SK-N-SH (cell line): Measurements from ENCODE around the gene PGS1. TPM values are rescaled to one million over a fixed set of nuclear protein-coding genes. Genes with fewer than 3 reads are reported as not detected.

Experiments used
- CTCF ChIA-PET: fragments of 300-600, 350-600 bp; formaldehyde crosslinking; extraction: SDS; loops from one replicate; lab custom pipeline; 2021; lab: Yijun Ruan, JAX
- POLR2A ChIA-PET: fragments of 350-600 bp; sonication (Branson Sonifier 250); formaldehyde crosslinking; extraction: SDS; loops from one replicate; lab custom pipeline; 2020; ENCODE audit warnings: antibody characterized with exemption, inconsistent platforms; lab: Yijun Ruan, JAX
- DNase-seq: peaks from one replicate; pipeline ENCODE4 v3.0.0; 2012
- H2AFZ ChIP-seq: fragments of 200-600 bp; sonication (generic); 2 replicates; pipeline ENCODE4 v1.8.1; 2016; ENCODE audit warnings: antibody characterized with exemption, mild to moderate bottlenecking, low read depth
- H3F3A ChIP-seq: fragments of 200-600 bp; sonication (generic); replicated peaks from 2 replicates; pipeline ENCODE3; 2016; ENCODE audit warnings: antibody characterized with exemption, mild to moderate bottlenecking; ENCODE audit not compliant: insufficient read depth
- H3K27ac ChIP-seq, 2 experiments: fragments of 200-500 bp in 1 of 2; fragments of 200-600 bp in 1 of 2; sonication (Bioruptor generic) in 1 of 2; sonication (generic), shearing (Covaris generic) in 1 of 2; 2 replicates each; pipeline versions ENCODE4 v1.5.1 to v1.6.1; 2014 to 2016; ENCODE audit warnings: low read depth in 2 of 2, inconsistent platforms in 1 of 2, low read length in 1 of 2, mild to moderate bottlenecking in 1 of 2, mixed read lengths in 1 of 2
- H3K27me3 ChIP-seq: fragments of 200-600 bp; sonication (generic), shearing (Covaris generic); 2 replicates; pipeline ENCODE4 v1.6.1; 2016; ENCODE audit warnings: mixed run types; ENCODE audit not compliant: insufficient read depth
- H3K36me3 ChIP-seq, 2 experiments: fragments of 200-500 bp in 1 of 2; fragments of 200-600 bp in 1 of 2; sonication (Bioruptor generic) in 1 of 2; sonication (generic) in 1 of 2; replicated peaks in 1 of 2; 2 replicates each; pipeline versions ENCODE3 to v1.5.1; 2014 to 2016; ENCODE audit warnings: low read length in 1 of 2, mild to moderate bottlenecking in 1 of 2; ENCODE audit not compliant: insufficient read depth in 2 of 2, control insufficient read depth in 1 of 2
- H3K4me1 ChIP-seq, 2 experiments: fragments of 200-500 bp in 1 of 2; fragments of 200-600 bp in 1 of 2; sonication (Bioruptor generic) in 1 of 2; sonication (generic), shearing (Covaris generic) in 1 of 2; 2 replicates each; pipeline versions ENCODE4 v1.5.1 to v1.6.1; 2014 to 2016; ENCODE audit warnings: low read depth in 1 of 2, low read length in 1 of 2, mixed run types in 1 of 2; ENCODE audit not compliant: insufficient read depth in 2 of 2, control insufficient read depth in 1 of 2
- H3K4me2 ChIP-seq: fragments of 200-600 bp; sonication (generic), shearing (Covaris generic); 2 replicates; pipeline ENCODE4 v1.6.1; 2017; ENCODE audit warnings: mixed run types
- H3K4me3 ChIP-seq, 2 experiments: fragments of 200-500 bp in 1 of 2; fragments of 200-600 bp in 1 of 2; sonication (Bioruptor generic) in 1 of 2; sonication (generic), shearing (Covaris generic) in 1 of 2; 2 replicates each; pipeline versions ENCODE4 v1.5.1 to v1.8.1; 2014 to 2016; ENCODE audit warnings: low read depth in 2 of 2, inconsistent platforms in 1 of 2, low read length in 1 of 2, mild to moderate bottlenecking in 1 of 2, mixed read lengths in 1 of 2, moderate library complexity in 1 of 2
- H3K79me2 ChIP-seq: fragments of 200-600 bp; sonication (generic); 2 replicates; pipeline ENCODE4 v1.8.1; 2017; ENCODE audit warnings: mild to moderate bottlenecking; ENCODE audit not compliant: insufficient read depth
- H3K9ac ChIP-seq: fragments of 200-600 bp; sonication (generic); 2 replicates; pipeline ENCODE4 v1.6.1; 2017; ENCODE audit warnings: mixed run types
- H3K9me2 ChIP-seq: fragments of 200-600 bp; sonication (generic); 2 replicates; pipeline ENCODE4 v1.6.1; 2017; ENCODE audit warnings: mixed run types
- H3K9me3 ChIP-seq: fragments of 200-600 bp; sonication (generic); 2 replicates; pipeline ENCODE4 v1.6.1; 2017; ENCODE audit warnings: mixed run types, mild to moderate bottlenecking, moderate library complexity
- H4K20me1 ChIP-seq: fragments of 200-600 bp; sonication (generic); 2 replicates; pipeline ENCODE4 v1.6.1; 2017; ENCODE audit warnings: mild to moderate bottlenecking, mixed run types; ENCODE audit not compliant: insufficient read depth
- CTCF ChIP-seq: fragments of 200-600 bp; sonication (generic); IDR thresholded peaks from 2 replicates; pipeline ENCODE4 v1.6.1; 2017; ENCODE audit warnings: antibody characterized with exemption, mild to moderate bottlenecking, moderate library complexity
- EP300 ChIP-seq, 2 experiments: IDR thresholded peaks; 2 replicates each; pipeline versions ENCODE4 v1.4.0 to v1.6.1; 2012; ENCODE audit warnings: borderline replicate concordance in 1 of 2, low read depth in 1 of 2, low read length in 1 of 2
- GATA2 ChIP-seq: sonication (generic); formaldehyde crosslinking; IDR thresholded peaks from 2 replicates; pipeline ENCODE4 v1.5.0; 2020; ENCODE audit warnings: mild to moderate bottlenecking, missing genetic modification reagents
- JUND ChIP-seq: IDR thresholded peaks from 2 replicates; pipeline ENCODE4 v1.4.0; 2012
- MAX ChIP-seq: IDR thresholded peaks from 2 replicates; pipeline ENCODE4 v1.4.0; 2012; ENCODE audit warnings: low read depth
- MEF2A ChIP-seq: IDR thresholded peaks from 2 replicates; pipeline ENCODE4 v1.4.0; 2012; ENCODE audit warnings: low read depth, borderline replicate concordance
- NFIC ChIP-seq: IDR thresholded peaks from 2 replicates; pipeline ENCODE4 v1.4.0; 2012; ENCODE audit warnings: borderline replicate concordance
- PBX3 ChIP-seq: IDR thresholded peaks from 2 replicates; pipeline ENCODE4; 2012
- RAD21 ChIP-seq: IDR thresholded peaks from 2 replicates; pipeline ENCODE4 v1.6.1; 2012; ENCODE audit warnings: mild to moderate bottlenecking, low read length
- SIN3A ChIP-seq: IDR thresholded peaks from 2 replicates; pipeline ENCODE4 v1.6.1; 2012; ENCODE audit warnings: low read depth, mild to moderate bottlenecking, low read length, moderate library complexity, borderline replicate concordance
- TEAD4 ChIP-seq: IDR thresholded peaks from 2 replicates; pipeline ENCODE4 v1.4.0; 2012; ENCODE audit warnings: mild to moderate bottlenecking, borderline replicate concordance; ENCODE audit not compliant: insufficient read depth
- YY1 ChIP-seq: IDR thresholded peaks from 2 replicates; pipeline ENCODE4 v1.4.0; 2012; ENCODE audit warnings: low read depth, mild to moderate bottlenecking
- ZBTB33 ChIP-seq: IDR thresholded peaks from 2 replicates; pipeline ENCODE4 v1.4.0; 2012; ENCODE audit warnings: low read depth, borderline replicate concordance
- WGBS: methylation state at CpG from one replicate; pipeline ENCODE4 v1.1.6; 2017; ENCODE audit warnings: low lambda C conversion rate; 5-methylcytosine and 5-hydroxymethylcytosine counted together
- polyA plus RNA-seq, 3 experiments: library from polyadenylated mRNA; depleted of rRNA; stranded (reverse); fragments of >200 nt; gene quantifications; 2 replicates each; pipeline ENCODE4 v1.2.3, GENCODE V29; 2012

PGS1 gene
- polyA plus RNA-seq, 1 of the 3 experiments (the other 2 are of a cell fraction): 88.4 TPM

- CTCF ChIA-PET: interaction anchor here (1.3 to 3.0 kb wide), 4 partner anchors 11 to 94 kb away, joined by 3 to 20 read pairs (median 4); partner anchors contain the start of gene SOCS3
- H3K27ac ChIP-seq: no peak overlapping the region
- H3K4me3 ChIP-seq: no peak overlapping the region
- no peak overlapping the region for H2AFZ ChIP-seq
- TF ChIP-seq RAD21: no peak
- TF ChIP-seq CTCF: no peak; the same call in 1 of the 2 replicates
- no peak for TF ChIP-seq ZBTB33
- no peak for TF ChIP-seq MAX
- no peak for TF ChIP-seq JUND
- no peak for TF ChIP-seq EP300 (IDR thresholded peaks at IDR 0.05; ENCODE audit: borderline replicate concordance in 1 of 2, low read depth in 1 of 2, low read length in 1 of 2)
- no peak for TF ChIP-seq GATA2 (CRISPR knock-in tag)
- no peak for TF ChIP-seq TEAD4
- no peak for TF ChIP-seq SIN3A
- TF ChIP-seq MEF2A: no peak
- no peak for TF ChIP-seq YY1
- no peak for TF ChIP-seq NFIC
- TF ChIP-seq PBX3: no peak
- H3K27me3 ChIP-seq: no peaks in the 10 kb centered on the region
- DNase-seq: no peak
- H3K9me3 ChIP-seq: no peaks in the 10 kb centered on the region
- H3K4me1 ChIP-seq: peaks cover 31 to 39% of the 10 kb centered on the region in 2 experiments; a peak in 3 of 4 replicates
- H3K9ac ChIP-seq: no peak overlapping the region
- H3K79me2 ChIP-seq: no peaks in the 10 kb centered on the region
- H3K4me2 ChIP-seq: no peak overlapping the region
- no peaks in the 10 kb centered on the region for H3K9me2 ChIP-seq
- POLR2A ChIA-PET: interaction anchor here (0.7 kb wide), 1 partner anchor 88 kb away, joined by 3 read pairs; no protein-coding TSS in a partner anchor
- 98% methylated on average over 8 of the region's 8 CpGs for WGBS
- no peaks in the 10 kb centered on the region for H3K36me3 ChIP-seq
- peaks cover 31% of the 10 kb centered on the region for H3F3A ChIP-seq
- H4K20me1 ChIP-seq: no peaks in the 10 kb centered on the region
Measured at GRCh38 chr17:78345172-78345571, 33.3 kb upstream of the PGS1 start.
